Activated CD4-positive, alpha-beta T cell treated with anti-CD3 and anti-CD28 coated beads, Interleukin-2, Interleukin-4, amounts not matched to agents 100 ng/mL and 50 ng/mL, durations not matched to agents 16 hours and 8 hours (primary cell): ENCODE results near the gene IHH.

Experiments
- DNase-seq: peaks from one replicate; pipeline ENCODE4 v3.0.0-alpha.2; 2020; ENCODE audit warnings: low spot score

IHH gene

DNA sequence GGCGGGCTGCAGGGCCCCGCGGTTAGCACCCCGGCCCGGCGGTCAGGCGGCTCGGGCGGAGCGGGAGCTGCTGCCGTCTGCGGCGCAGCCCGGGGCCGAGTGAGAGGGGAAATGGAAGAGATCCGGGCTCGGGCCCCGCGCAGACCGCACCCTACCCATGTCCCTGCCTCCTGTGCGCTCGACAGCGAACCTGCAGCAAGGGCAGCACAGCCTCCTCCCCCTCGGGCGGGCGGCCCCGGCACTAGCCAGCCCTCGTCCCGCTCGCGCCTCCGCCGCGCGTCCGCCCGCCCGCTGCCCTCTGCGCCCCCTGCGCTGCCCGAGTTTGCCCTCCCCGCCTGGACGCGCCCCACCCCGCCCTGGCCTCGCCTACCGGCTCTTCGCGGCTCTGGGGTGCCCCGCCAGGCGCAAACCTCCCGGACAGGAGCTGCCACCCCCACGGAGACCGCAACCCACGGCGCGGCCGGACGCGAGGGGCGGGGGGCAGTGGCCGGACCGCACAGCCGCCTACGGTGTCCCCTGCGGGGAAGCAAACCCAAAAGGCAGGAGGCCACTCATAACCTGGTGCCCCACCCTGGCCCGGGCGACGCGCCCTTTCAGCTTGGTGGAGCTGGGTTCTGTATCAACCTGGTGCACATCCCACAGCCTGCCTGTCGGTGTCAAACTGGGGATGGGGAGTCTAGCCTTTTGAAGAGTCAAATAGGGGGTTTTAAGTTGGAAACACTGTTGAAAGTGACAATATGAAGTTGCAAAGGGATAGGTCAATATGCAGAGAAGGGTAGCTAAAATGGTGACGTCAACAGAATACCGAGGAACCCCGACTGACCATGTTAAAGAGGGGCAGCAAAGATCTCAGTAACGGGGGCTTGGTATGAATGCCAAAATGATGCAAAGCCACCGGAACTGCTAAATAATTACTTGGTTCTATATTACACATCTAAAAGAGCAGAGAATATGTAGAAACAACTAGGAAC lies at the start of gene IHH:
TSS of gene IHH (minus strand) at position 101 of the 971 bp plus-strand sequence. CDS start 454 bp downstream, outside the sequence.
- no peak for DNase-seq

DNA sequence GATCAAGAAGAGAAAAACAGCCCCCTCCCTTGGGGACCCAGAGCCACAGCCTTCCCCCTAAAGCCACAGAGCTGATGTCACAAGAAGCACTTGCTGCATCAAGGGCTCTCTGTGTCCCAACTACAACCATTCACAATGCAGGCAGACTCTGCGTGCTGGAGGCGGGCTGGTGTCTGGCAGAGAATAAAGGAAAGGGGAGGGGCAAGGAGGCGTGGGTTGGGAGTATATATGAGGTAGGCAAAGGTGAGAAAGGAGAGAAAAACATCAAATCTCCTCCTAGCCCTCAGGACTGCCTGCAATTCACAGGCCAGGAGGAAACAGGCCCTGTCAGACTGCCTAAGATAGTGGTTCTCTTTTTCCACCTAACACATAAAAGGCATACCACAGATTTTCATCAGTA lies 48.8 kb upstream of the IHH start:
- DNase-seq = no peak

DNA sequence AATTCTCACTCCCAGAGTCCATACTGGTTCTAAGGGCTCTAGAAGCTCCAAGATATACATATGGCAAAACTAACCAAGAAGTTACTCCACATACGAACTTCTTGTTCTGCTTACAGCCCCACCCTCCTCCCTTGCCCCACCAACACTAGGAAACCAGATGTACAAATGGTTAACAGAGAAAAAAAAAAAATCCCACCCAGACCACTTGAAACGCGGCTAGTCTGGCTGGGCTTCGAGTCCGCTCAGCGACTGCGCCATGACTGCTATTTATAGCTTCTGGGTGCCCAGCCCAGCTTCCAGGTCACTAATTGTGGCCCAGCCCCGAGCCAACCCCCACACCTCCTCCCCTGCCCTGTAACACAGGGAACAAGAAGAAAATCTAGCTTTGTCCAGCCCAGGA lies 47.0 kb upstream of the IHH start:
- DNase-seq = no peak

DNA sequence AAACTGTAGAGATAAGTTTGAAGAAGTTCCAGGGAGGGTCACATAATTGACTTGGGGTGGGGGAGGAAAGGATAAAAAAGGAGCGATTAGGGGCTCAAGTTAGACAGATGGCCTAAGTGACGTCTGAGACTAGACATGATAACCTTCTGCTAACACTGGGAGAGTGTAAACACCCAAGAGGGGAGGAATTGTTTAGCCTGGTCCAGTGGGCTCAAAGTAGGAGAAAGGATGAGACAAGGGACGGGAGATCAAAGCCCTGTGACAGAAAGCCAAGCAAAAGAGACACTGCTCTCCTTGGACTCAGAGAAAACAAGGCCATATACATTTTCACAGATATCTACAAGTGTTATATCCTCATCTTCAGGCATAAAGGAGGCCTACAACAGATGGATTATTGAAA lies 45.5 kb upstream of the IHH start:
- DNase-seq = no peak

DNA sequence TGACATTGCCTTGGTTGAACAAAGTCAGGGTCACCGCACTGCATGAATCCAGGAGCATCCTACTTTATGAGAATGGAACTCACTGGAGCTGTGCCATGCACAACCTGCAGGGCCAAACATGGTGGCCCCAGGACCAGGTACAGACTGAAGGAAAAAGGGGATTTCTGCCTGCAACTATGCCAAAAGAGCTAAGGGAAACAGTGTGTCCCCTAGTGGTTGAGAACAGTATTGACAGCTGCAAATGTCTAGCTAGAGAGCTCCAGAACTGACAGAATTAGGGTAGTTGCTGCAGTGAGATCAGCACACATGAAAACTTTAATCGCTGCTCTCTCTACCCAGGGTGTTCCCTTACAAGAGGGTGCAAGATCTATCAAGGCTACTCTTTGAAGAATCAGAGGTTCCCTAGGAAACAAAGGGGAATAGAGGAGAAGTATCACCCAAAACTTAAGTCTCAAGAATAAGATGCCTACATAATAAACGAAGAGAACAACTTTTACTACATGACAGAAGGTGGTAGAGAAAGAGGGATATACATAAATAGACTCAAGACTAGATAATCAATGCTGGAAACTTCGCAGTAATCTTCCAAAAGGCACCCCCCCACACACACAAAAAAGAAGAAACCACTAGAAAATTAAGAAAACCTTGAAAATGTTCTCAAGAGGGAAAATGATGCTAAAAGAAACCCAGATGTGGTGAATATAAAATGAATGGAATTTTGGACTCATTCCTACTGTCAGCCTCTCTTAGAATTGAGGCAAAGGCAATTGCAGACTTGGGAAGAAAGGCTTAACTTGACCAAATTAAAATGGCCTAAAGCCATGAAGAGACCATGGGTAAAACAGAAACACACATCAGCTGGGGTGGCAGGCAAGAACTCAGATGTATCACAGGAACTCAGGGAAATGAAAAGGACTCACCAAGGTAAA lies 43.6 kb upstream of the IHH start:
- peak; percentile 48 for DNase-seq

DNA sequence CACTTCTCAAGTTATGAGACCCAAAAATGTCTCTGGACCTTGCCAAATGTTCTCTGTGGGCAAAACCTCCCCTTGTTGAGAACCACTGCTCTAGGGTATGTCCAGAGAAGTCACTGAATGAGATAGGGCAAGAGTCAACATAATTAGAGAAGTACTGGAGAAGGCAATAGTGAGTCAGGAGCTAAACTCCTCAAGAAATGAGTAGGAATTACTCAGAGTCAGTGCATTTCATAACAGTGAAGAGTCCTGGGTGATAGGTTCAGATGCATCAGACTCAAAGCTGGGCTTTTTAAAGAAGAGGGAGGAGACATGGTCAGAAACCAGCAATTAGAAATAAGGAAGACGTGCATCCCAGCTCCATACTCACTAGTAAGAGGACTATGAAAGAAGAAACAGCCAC lies 38.6 kb upstream of the IHH start:
- DNase-seq = no peak

DNA sequence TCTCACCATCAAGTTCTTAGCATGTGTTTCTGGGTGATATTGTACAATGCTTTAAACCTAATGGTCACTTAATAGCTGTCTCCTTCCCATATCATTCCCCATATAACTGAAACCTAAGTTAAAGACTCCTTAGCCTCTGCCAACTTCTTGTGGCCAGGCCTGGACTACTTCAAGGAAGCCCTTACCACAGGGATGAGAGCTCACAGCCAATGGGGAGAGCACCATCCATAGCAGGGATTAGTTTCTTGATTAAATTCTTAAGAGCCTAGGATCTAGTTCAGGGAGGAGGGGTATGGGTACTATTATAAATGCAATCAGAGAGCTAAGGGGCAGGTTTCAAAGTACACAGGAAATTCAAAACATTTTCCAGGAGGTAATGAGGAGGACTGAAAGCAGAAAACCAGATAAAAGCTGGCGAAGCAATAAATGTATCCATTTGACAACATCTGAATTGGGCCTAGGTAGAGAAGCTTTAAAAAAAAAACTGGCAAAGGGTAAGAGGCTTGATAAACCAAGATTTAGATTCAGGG lies 34.8 kb upstream of the IHH start:
- DNase-seq = no peak

DNA sequence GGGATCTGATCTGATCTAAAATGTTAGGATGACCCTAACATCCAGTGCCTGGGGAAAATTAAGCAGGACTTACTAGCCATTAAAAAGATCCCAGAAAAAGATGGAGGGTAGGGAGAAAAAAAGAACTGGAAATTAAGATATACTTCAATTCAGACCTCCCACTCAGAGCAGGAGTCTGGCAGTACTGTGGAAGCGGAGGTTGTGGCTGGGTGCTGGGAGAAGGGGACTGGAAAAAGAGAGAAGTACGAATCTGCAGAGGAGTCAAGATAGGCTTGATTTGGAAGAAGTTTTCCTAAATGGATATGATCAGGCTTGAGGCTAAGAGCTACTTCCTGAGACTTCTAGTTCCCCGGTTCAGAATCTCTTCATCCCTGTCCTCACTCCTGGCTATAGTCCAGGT lies 33.5 kb upstream of the IHH start:
- no peak for DNase-seq

DNA sequence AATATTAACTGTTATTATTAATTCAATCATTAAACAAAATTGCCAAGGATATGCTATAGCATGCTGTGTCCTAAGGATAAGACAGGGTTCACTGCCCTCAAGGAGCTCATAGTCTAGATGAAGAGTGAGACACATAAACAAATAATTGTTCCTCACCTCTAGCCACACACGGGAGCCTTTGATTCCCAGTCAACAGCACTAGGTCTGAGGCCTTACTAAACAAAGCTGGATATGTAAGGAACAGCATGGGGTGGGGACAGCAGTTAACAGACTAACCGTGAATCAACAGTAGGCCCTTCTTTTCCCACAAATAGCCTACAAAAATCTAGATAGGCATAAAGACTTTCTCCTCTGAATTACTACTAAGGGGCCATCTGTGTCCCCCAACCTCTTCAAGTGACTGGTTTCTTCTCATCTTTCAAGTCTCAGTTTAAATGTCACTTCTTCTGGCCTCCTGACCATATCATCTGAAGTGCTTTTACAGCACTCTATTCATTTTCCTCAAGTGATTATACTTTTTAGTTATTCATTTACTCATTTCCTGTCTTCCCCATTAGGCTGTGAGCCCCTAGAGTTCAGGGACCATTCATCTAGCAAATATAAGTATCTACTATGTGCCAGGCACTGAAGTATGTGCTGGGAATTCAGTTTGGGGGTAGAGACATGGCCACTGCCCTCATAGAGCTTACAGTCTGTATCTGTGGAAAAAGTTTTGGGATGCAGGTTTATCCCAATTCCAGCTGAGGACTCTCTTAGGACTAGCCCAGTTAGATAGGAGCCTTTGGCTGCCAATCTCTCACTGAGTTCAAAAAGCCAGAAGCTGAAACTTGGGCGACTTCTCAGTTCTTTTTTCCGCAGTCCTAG lies 29.9 kb upstream of the IHH start:
- DNase-seq = no peak

DNA sequence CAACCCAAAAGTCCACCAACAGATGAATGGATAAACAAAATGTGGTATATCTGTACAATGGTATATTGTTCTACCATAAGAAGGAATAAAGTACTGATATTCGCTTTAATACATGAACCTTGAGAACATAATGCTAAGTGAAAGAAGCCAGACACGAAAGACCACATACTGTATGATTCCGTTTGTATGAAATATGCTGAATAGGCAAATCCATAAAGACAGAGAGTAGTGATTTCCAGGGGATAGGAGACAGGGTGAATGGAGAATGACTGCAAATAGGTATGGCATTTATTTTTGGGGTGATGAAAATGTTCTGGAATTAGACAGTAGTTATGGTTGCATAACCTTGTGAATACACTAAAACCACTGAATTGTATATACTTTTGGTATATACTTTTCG lies 28.6 kb upstream of the IHH start:
- no peak for DNase-seq

DNA sequence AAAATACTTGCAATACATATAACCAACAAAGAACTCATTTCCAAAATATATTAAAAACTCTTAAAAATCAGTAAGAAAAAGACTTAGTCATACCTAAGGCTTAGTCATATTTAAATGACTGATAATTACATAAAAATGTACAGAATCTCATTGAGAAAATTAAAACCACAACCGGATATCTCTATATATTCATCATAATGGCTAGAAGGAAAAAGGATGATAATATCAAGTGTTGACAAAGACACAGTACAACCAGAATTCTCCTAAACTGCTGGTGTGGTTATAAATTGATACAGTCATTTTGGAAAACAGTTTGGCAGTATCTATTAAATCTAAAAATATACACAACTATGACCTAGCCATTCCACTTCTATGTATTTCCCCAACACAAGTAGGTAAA lies 27.1 kb upstream of the IHH start:
- DNase-seq = no peak

DNA sequence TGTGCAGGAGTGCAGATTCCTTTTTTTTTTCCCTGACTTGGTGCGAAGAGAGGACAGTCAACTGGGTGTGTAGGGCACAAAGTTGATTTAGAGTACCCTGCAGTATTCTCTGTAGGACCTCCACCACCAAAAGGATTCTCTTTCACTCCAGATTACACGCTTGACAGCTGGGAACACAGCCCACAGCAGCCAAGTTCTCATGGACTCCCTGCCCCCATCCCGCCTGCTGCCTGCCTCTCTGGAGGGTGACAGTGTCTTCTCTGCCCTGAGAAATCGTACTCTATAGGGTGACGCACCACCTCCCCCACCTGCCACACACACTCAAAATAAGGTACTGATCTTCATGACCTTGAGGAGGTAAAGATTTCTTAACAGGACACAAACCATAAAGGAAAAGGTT lies 26.6 kb upstream of the IHH start:
- DNase-seq = no peak

DNA sequence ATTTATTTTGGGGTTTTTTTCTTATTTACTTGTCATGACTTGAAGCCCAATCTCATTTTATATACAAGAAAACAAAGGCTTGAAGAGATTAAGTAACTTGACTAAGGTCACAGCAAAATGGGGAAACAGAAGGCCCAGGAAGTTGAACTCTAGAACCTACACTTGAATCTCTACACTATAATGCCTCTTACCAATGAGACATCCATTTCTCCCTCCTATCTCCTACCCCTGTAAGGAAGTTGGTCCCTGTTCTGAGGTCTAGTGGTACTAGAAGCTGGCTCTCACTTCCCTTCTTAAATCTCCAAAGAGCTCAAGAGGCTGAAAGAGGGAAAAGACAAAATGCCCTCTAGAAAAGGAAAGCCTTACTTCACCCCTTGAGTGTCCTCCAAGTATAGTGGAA lies 25.5 kb upstream of the IHH start:
- no peak for DNase-seq

DNA sequence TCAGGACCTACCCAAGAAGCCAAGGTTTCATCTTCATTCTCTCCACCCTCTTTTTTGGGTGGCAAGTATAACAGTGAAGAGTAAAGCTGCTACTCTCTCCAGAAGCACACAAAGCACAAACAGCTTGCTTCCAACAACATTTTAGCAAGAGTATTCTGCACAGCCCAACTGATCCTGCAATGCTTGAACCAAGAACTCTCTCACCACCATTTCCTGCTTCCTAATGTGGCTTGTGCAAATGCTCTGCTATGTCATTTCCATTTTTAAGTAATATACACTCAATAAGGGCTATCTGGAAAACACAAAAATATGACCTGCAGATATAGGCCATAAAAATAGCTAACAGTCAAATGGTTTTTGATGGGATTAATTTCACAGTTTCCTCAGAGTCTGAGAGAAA lies 24.1 kb upstream of the IHH start:
- DNase-seq = no peak

DNA sequence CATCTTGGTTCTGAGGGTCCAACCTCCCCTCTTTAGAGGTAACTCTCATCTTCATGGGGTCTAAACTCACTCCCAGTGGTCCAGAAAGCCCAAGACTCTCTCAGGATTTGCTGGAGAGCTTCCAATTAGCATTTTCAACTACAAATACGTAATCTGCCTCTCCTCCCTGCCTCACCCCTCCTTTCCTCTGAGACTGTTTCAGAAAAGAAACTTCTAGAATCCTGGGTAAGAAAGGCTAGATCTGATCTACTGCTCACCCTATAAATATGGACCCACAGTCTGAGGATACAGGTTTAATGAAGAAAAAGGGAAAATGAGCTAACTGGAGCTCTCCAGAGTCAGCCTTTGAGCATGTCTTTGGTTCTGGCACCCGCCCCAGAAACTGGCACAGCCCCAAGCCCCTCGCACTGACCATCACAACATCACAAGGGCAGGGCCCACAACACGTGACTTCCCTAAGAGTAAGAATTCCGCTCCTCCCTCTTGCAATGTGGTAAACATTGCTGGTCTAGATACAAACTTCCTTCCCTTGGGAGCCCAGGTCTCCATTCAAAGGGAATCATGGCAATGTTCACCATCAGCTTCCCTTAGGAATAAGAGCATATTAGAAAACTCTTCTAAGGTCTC lies 21.7 kb upstream of the IHH start:
- no peak for DNase-seq

DNA sequence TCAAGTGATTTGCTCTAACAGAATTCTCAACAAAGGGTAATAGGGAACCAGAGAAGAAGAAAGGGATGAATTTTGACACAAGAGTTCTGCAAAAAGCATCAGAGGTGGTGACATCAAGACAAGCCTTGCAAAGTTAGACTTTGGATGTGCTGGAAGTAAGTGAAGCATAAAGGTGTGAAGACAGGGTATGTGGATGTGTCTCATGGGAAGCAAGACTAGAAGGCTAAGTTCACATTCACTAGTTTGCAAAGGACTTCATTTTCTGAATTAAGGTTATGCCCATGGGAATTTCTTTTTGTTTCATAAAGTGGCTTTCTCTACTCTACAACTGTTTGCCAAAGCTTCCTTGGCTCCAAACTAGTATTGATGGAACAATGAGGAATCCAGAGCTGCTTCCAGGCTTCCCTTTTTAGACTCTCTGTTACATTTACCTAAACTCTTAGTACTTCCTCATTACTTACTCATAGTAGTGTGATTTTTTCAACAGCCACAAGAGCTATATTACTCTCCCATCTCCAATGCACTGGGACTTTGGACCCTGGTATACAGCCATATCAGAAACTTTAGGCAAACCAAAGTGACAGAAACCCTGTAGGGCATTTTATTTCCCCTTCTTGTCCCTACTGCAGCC lies 21.1 kb upstream of the IHH start:
- DNase-seq = no peak

DNA sequence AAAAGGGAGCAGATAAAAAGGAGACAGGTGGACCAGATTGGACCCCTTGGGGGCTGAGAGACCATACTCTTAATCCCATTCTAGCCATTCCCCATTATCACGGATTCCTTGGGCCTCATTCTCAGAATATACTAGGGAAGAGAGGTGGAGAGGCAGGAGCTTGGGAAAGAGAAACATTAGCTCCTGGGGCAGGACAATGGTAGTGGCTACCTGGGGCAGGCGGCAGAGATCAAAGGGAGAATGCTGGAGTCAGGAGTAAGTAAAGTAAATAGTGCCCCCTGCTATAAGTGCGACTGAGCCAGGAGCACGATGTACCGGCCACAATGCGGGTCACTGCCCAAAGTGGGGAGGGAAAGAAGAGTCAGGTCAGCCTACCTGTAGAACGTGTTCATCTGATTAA lies 20.4 kb upstream of the IHH start:
- DNase-seq = no peak

DNA sequence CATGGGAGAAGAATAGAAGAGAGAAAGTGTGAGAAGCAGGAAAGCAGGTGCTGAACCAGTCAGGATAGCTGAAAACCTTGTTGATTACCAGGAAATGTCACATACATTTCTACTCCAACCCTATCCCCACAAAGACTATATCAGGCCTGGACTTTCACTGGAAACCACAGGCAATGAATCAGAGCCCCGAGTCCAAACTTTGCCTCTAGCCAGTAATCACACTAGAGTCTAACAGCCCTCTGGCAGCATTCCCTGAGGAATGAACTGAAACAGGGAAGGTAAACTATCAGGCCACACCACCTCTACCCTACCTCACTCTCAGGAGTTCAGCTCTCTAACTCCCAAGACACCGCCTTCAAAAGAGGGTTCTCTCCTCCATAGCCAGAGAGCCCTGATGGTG lies 18.7 kb upstream of the IHH start:
- DNase-seq = no peak

DNA sequence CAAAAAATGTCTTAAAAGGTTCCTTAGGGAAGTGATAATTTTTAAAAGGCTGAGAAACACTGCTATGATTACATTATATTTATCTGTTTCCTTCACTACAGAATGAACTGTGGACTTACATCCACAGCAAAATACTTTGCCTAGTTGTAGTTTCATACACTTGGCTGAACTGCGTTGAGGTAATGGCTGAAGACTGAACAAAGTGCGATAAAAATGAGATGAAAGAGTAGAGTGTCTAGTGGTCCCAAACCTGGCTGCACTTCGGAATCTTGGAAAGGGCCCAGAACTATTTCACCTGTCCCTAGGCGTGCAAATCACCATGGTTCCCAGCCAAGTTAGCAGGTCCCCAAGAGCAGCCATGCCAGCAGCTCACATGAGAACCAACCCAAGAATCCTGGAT lies 18.2 kb upstream of the IHH start:
- DNase-seq = no peak

DNA sequence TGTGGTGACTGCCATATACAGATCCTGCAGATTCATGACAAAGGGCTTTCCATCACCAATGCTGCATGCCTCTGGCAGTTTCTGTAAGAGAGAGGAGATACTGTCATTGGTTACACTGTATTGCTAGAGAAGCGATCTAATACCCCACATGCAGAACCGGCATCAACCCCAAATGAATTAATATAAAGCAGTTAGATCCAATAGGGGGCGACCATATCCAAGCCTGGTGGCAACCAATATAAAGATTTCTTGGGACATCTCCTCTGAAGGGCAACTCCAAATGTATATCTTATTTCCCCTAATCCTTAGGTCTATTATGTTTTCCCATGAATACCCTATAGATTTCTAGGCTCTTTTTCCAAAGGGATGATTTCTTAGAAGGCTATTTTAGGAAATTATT lies 17.4 kb upstream of the IHH start:
- no peak for DNase-seq

DNA sequence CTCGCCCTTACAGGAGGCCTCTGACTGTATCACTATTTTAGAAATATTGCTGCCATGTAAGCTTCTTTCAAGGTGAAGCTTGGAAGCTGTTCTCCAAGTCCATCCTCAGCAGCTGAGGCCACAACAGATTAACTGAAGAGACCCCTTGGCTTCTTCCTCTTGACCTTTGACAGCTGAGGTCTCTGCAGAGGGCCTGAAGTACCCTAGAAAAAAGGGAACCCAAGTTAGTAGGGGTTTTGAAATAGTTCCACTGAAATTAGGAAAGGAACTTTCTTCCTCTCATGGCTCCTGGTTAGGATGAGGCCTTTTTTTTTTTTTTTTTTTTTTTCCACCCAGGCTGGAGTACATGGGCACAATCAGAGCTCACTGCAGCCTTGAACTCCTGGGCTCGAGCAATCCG lies 15.5 kb upstream of the IHH start:
- DNase-seq = no peak
